B cell (primary cell): ENCODE measurements around the gene ACO1. TPM values are rescaled to one million over a fixed set of nuclear protein-coding genes. Genes with fewer than 3 reads are reported as not detected.

Source experiments
- ATAC-seq: fragments of 200-7000 bp; cut with Tn5 transposase; one replicate; pipeline ENCODE4 v1.10.0; 2021; ENCODE audit warnings: low read depth, mild to moderate bottlenecking, moderate number of reproducible peaks, moderate library complexity
- CTCF ChIA-PET: fragments of 350-600 bp; sonication (Branson Sonifier 250); formaldehyde crosslinking; loops from one replicate; lab custom pipeline; 2021; ENCODE audit warnings: antibody characterized with exemption, inconsistent platforms; lab: Charles Lee
- POLR2A ChIA-PET: fragments of 350-600 bp; sonication (Branson Sonifier 250); formaldehyde crosslinking; loops from one replicate; lab custom pipeline; 2021; ENCODE audit warnings: antibody characterized with exemption; lab: Charles Lee
- DNase-seq: peaks from one replicate; pipeline ENCODE4 v3.0.0; 2013
- H2AFZ ChIP-seq: 2 replicates; pipeline ENCODE4 v1.6.1; 2012; ENCODE audit warnings: mild to moderate bottlenecking, low read depth, low read length; ENCODE audit not compliant: insufficient read depth, poor library complexity, severe bottlenecking
- H3K27ac ChIP-seq, 2 donors: 1 replicate in 1 of 2; 2 replicates in 1 of 2; pipeline ENCODE4 v1.5.1; 2012 to 2013; ENCODE audit warnings: low read length in 2 of 2, mild to moderate bottlenecking in 2 of 2, moderate library complexity in 1 of 2
- H3K27me3 ChIP-seq, 4 experiments: fragments of 200-600 bp in 1 of 4; sonication (generic) in 1 of 4; replicated peaks in 1 of 4; 1 replicate in 2 of 4; 2 replicates in 2 of 4; pipeline versions ENCODE4 v1.6.1 to v1.7.0; 2013 to 2016; ENCODE audit warnings: low read length in 3 of 4, mild to moderate bottlenecking in 2 of 4, mixed read lengths in 1 of 4, moderate library complexity in 1 of 4; ENCODE audit not compliant: insufficient read depth in 4 of 4, control insufficient read depth in 3 of 4; ENCODE audit errors: control extremely low read depth in 1 of 4
- H3K36me3 ChIP-seq, 2 experiments: replicated peaks in 1 of 2; 1 replicate in 1 of 2; 2 replicates in 1 of 2; pipeline versions ENCODE4 v1.6.1 to v1.7.1; 2013; ENCODE audit warnings: low read length in 1 of 2; ENCODE audit not compliant: insufficient read depth in 2 of 2, control insufficient read depth in 1 of 2; ENCODE audit errors: control extremely low read depth in 1 of 2, extremely low read depth in 1 of 2
- H3K4me1 ChIP-seq, 2 donors: fragments of 200-600 bp in 1 of 2; sonication (generic) in 1 of 2; 1 replicate in 1 of 2; 2 replicates in 1 of 2; pipeline versions ENCODE4 v1.5.1 to v1.6.1; 2013 to 2017; ENCODE audit warnings: low read length in 2 of 2; ENCODE audit not compliant: control insufficient read depth in 2 of 2, insufficient read depth in 2 of 2
- H3K4me2 ChIP-seq: replicated peaks from 2 replicates; pipeline ENCODE3; 2012; ENCODE audit warnings: mild to moderate bottlenecking, low read depth, low read length; ENCODE audit not compliant: poor library complexity, severe bottlenecking
- H3K4me3 ChIP-seq, 5 experiments: fragments of 200-600 bp in 1 of 5; sonication (generic) in 1 of 5; 1 replicate in 3 of 5; 2 replicates in 2 of 5; pipeline versions ENCODE4 v1.5.1 to v1.7.0; 2011 to 2016; ENCODE audit warnings: low read length in 4 of 5, mild to moderate bottlenecking in 4 of 5, low read depth in 2 of 5, control low read depth in 1 of 5, moderate library complexity in 1 of 5; ENCODE audit not compliant: insufficient read depth in 1 of 5; ENCODE audit errors: control extremely low read depth in 1 of 5, extremely low read depth in 1 of 5
- H3K79me2 ChIP-seq: fragments of 200-600 bp; sonication (generic); one replicate; pipeline ENCODE4 v1.6.0; 2016; ENCODE audit warnings: low read length; ENCODE audit not compliant: control insufficient read depth, insufficient read depth
- H3K9ac ChIP-seq: fragments of 200-600 bp; sonication (generic); 2 replicates; pipeline ENCODE4 v1.6.1; 2017; ENCODE audit warnings: mild to moderate bottlenecking, low read length, moderate library complexity
- H3K9me3 ChIP-seq, 3 donors: one replicate each; pipeline versions ENCODE4 v1.6.1 to v1.7.1; 2013; ENCODE audit warnings: low read length in 2 of 3; ENCODE audit not compliant: control insufficient read depth in 2 of 3, insufficient read depth in 1 of 3; ENCODE audit errors: control extremely low read depth in 1 of 3
- H4K20me1 ChIP-seq: 2 replicates; pipeline ENCODE4 v1.6.0; 2012; ENCODE audit warnings: mild to moderate bottlenecking, low read length; ENCODE audit not compliant: insufficient read depth, control insufficient read depth, poor library complexity, severe bottlenecking
- H3K27ac Mint-ChIP-seq: one replicate; pipeline ENCODE4 v1.8.0; 2021; ENCODE audit warnings: mixed read lengths
- H3K27me3 Mint-ChIP-seq: one replicate; pipeline ENCODE4 v1.8.0; 2021; ENCODE audit warnings: mixed read lengths
- H3K4me1 Mint-ChIP-seq: one replicate; pipeline ENCODE4 v1.8.0; 2021; ENCODE audit warnings: mixed read lengths
- H3K4me3 Mint-ChIP-seq: one replicate; pipeline ENCODE4 v1.8.0; 2021; ENCODE audit warnings: mixed read lengths
- H3K9me3 Mint-ChIP-seq: one replicate; pipeline ENCODE4 v1.8.0; 2022; ENCODE audit warnings: mixed read lengths; ENCODE audit not compliant: insufficient read depth
- EZH2 ChIP-seq: IDR thresholded peaks from 2 replicates; pipeline ENCODE4 v1.6.1; 2012; ENCODE audit warnings: borderline replicate concordance, low read depth, mild to moderate bottlenecking, moderate library complexity, low read length; ENCODE audit not compliant: insufficient read depth, poor library complexity, severe bottlenecking
- WGBS: methylation state at CpG from one replicate; pipeline ENCODE4 v1.1.5; 2013; ENCODE audit warnings: missing lambda C conversion rate; ENCODE audit not compliant: insufficient coverage; 5-methylcytosine and 5-hydroxymethylcytosine counted together
- intact Hi-C: fragments of 100-400 bp; cut with micrococcal nuclease; formaldehyde crosslinking; loops from one replicate; pipeline ENCODE4 v1.10.0; 2022
- polyA plus RNA-seq: library from polyadenylated mRNA; depleted of rRNA; stranded (reverse); fragments of >200 nt; gene quantifications from 2 replicates; pipeline ENCODE4 v1.2.3, GENCODE V29; 2012
- total RNA-seq, 2 donors: library from RNA; stranded (reverse); fragments of 120-200 nt in 1 of 2; gene quantifications; 1 replicate in 1 of 2; 2 replicates in 1 of 2; pipeline versions ENCODE4 v1.2.3 to v1.2.4, GENCODE V29; 2013 to 2022
- TF ChIP-seq, protein P1 (sequence below): fragments of 200-600 bp; IDR thresholded peaks from one replicate; pipeline ENCODE4 v1.8.0; 2022; ENCODE audit warnings: antibody characterized with exemption, mild to moderate bottlenecking

Gene ACO1
- total and polyA plus RNA-seq, 2 donors (not counting 1 experiment from before 2014, with no cell fraction given) = 1.6 to 9.1 TPM

DNA sequence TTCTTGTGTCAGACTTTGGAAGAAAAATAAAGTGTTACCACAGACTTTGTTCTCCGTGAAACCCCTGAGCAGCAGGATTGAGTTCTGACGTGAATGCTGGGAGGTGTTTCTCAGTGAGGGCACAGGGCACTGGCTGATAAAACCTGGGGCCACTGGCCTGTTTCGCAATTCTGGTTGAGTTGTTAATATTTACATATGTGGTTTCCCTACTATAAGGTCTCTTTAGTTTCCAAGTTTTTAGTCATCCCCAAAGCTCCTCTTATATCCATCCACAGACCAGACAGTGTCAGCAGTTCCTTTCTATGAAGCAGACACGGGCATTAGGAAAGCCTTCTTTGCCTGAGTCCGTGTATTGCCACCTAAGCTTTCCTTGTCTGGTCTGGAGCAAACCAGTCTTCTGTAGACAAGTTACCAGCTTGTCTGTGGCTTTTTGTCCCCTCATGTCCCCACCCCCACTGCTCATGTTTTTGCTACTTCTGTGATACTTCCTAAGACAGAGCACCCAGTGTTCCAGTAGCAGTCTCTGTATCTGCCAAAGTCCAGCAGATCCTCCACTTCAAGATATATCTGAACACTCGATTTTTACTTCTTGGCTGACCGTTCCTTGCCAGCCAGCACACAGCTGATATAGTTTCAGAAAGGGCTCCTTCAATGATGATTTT lies 42.0 kb downstream of the ACO1 start:
- TF ChIP-seq EZH2 = no peak
- TF ChIP-seq, protein P1, sequence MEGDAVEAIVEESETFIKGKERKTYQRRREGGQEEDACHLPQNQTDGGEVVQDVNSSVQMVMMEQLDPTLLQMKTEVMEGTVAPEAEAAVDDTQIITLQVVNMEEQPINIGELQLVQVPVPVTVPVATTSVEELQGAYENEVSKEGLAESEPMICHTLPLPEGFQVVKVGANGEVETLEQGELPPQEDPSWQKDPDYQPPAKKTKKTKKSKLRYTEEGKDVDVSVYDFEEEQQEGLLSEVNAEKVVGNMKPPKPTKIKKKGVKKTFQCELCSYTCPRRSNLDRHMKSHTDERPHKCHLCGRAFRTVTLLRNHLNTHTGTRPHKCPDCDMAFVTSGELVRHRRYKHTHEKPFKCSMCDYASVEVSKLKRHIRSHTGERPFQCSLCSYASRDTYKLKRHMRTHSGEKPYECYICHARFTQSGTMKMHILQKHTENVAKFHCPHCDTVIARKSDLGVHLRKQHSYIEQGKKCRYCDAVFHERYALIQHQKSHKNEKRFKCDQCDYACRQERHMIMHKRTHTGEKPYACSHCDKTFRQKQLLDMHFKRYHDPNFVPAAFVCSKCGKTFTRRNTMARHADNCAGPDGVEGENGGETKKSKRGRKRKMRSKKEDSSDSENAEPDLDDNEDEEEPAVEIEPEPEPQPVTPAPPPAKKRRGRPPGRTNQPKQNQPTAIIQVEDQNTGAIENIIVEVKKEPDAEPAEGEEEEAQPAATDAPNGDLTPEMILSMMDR = no peak
- Histone ChIP-seq H3K9me3 (no peaks in the 10 kb centered on the region), H3K4me1 (no peaks in the 10 kb centered on the region), H2AFZ (no peak overlapping the region), H3K4me3 (no peak overlapping the region), H3K36me3 (peaks cover 0 to 12% of the 10 kb centered on the region in 2 experiments), H3K4me2 (no peak overlapping the region), H4K20me1 (no peaks in the 10 kb centered on the region), H3K9ac (no peak overlapping the region), H3K79me2 (no peaks in the 10 kb centered on the region), H3K27me3 (no peaks in the 10 kb centered on the region), H3K27ac (no peak overlapping the region)
- no peaks in the 10 kb centered on the region for H3K9me3 Mint-ChIP-seq
- H3K27ac Mint-ChIP-seq = no peak overlapping the region
- no peaks in the 10 kb centered on the region for H3K4me1 Mint-ChIP-seq
- no peak for DNase-seq
- CTCF ChIA-PET = interaction anchor here (1.4 kb wide), 1 partner anchor 153 kb away, joined by 4 read pairs; no protein-coding TSS in a partner anchor
- H3K4me3 Mint-ChIP-seq = no peak overlapping the region
- ATAC-seq = no peak
- intact Hi-C loops = no loop called here
- 97% methylated on average over 4 of the region's 7 CpGs for WGBS
- no peaks in the 10 kb centered on the region for H3K27me3 Mint-ChIP-seq
- POLR2A ChIA-PET = no interaction called here

DNA sequence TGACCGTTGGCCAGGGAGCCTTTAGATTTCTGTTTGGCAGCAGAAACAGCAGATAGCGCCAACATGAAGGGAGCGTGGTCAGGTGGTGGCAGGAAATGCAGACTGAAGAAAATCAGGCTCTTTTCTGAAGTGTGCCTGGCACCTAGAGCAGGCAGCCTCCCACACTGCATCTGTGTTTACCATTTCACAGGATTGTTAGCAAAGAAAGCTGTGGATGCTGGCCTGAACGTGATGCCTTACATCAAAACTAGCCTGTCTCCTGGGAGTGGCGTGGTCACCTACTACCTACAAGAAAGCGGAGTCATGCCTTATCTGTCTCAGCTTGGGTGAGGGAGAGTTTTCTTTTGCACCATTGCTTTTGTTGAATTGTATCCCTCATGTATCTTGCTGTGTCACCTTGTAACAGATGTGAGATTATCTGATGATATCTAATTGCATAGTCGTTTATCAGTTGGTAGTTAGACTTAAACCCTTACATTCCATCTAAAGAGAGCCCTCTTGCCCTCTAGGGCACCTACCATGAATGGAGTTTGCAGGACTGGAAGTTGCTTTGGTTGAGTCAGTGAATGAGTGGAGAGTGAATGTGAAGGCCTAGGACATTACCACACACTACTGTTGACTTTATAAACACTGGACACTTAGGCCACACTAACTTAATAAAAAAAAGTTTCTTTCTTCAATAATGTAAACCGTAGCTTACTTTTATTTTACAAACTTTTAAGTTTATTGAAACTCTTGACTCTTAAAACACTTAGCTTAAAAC lies 42.8 kb downstream of the ACO1 start:
- Mint-ChIP-seq H3K9me3 (no peaks in the 10 kb centered on the region), H3K4me3 (no peak overlapping the region), H3K4me1 (no peaks in the 10 kb centered on the region), H3K27me3 (no peaks in the 10 kb centered on the region), H3K27ac (no peak overlapping the region)
- 100% methylated on average over 3 of the region's 8 CpGs for WGBS
- no peak for ATAC-seq
- Histone ChIP-seq H3K9ac (no peak overlapping the region), H3K27me3 (no peaks in the 10 kb centered on the region), H3K79me2 (no peaks in the 10 kb centered on the region), H4K20me1 (no peaks in the 10 kb centered on the region), H3K4me2 (no peak overlapping the region), H2AFZ (no peak overlapping the region), H3K27ac (no peak overlapping the region), H3K4me3 (no peak overlapping the region), H3K9me3 (no peaks in the 10 kb centered on the region), H3K36me3 (peaks cover 0 to 9% of the 10 kb centered on the region in 2 experiments), H3K4me1 (no peaks in the 10 kb centered on the region)
- POLR2A ChIA-PET = no interaction called here
- intact Hi-C loops = no loop called here
- TF ChIP-seq, protein P1 = no peak
- no peak for TF ChIP-seq EZH2
- CTCF ChIA-PET = interaction anchor here (1.4 to 2.5 kb wide), 2 partner anchors 48 to 152 kb away, joined by 4 to 20 read pairs; no protein-coding TSS in a partner anchor
- DNase-seq = no peak
